Chondrocyte (in vitro differentiated cells): ENCODE measurements around the gene RTN4RL2. TPM values are rescaled to one million over a fixed set of nuclear protein-coding genes. Genes with fewer than 3 reads are reported as not detected.
A peak's percentile ranks its signal among the peaks of the same experiment; 100 is the strongest.

Experiments used
- DNase-seq: peaks from one replicate; pipeline ENCODE4 v3.0.0; 2021; ENCODE audit warnings: mixed read lengths, low spot score
- H3K27ac Mint-ChIP-seq: one replicate; pipeline ENCODE4 v1.8.0; 2021; ENCODE audit warnings: mild to moderate bottlenecking, moderate library complexity, mixed read lengths; ENCODE audit not compliant: unreplicated experiment
- H3K27me3 Mint-ChIP-seq: 2 replicates; pipeline ENCODE4 v1.8.0; 2021; ENCODE audit warnings: low read depth, mixed read lengths
- H3K36me3 Mint-ChIP-seq: 2 replicates; pipeline ENCODE4 v1.8.0; 2021; ENCODE audit warnings: low read depth, mixed read lengths
- H3K4me1 Mint-ChIP-seq: 2 replicates; pipeline ENCODE4 v1.8.0; 2021; ENCODE audit warnings: low read depth, mild to moderate bottlenecking, mixed read lengths
- H3K4me3 Mint-ChIP-seq: one replicate; pipeline ENCODE4 v1.8.0; 2021; ENCODE audit warnings: mild to moderate bottlenecking, moderate library complexity, mixed read lengths; ENCODE audit not compliant: unreplicated experiment
- H3K9me3 Mint-ChIP-seq: 2 replicates; pipeline ENCODE4 v1.8.0; 2021; ENCODE audit warnings: low read depth, mixed read lengths
- CTCF ChIP-seq: fragments of 200-600 bp; sonication (generic); IDR thresholded peaks from 2 replicates; pipeline ENCODE4 v1.5.0; 2021; ENCODE audit warnings: antibody characterized with exemption, mild to moderate bottlenecking, moderate library complexity
- total RNA-seq: library from RNA; stranded (reverse); gene quantifications from 3 replicates; pipeline ENCODE4 v1.2.1, GENCODE V29; 2021

RTN4RL2 gene
- total RNA-seq, 1 donor from 2014 or later = 0.57 TPM

GRCh38 chr11:57469268-57469667 lies 8.9 kb downstream of the RTN4RL2 start:
- H3K4me1 Mint-ChIP-seq = no peaks in the 10 kb centered on the region
- H3K27ac Mint-ChIP-seq = no peak overlapping the region
- no peak for TF ChIP-seq CTCF
- no peak for DNase-seq
- H3K4me3 Mint-ChIP-seq = no peak overlapping the region
- no peaks in the 10 kb centered on the region for H3K9me3 Mint-ChIP-seq
- H3K27me3 Mint-ChIP-seq = peaks cover 21% of the 10 kb centered on the region
- H3K36me3 Mint-ChIP-seq = no peaks in the 10 kb centered on the region

- DNase-seq = peak; percentile 51
- peaks cover 5% of the 10 kb centered on the region for H3K4me1 Mint-ChIP-seq
- H3K27ac Mint-ChIP-seq = no peak overlapping the region
- H3K4me3 Mint-ChIP-seq = no peak overlapping the region
- no peaks in the 10 kb centered on the region for H3K9me3 Mint-ChIP-seq
- H3K36me3 Mint-ChIP-seq = no peaks in the 10 kb centered on the region
- no peak for TF ChIP-seq CTCF
- H3K27me3 Mint-ChIP-seq = peaks cover 32% of the 10 kb centered on the region
These were observed 11.2 kb downstream of the RTN4RL2 start for GRCh38 chr11:57471496-57471895.

GRCh38 chr11:57473285-57473841 lies 13.0 kb downstream of the RTN4RL2 start:
- H3K9me3 Mint-ChIP-seq = no peaks in the 10 kb centered on the region
- H3K27ac Mint-ChIP-seq = no peak overlapping the region
- H3K27me3 Mint-ChIP-seq = peaks cover 42% of the 10 kb centered on the region
- H3K36me3 Mint-ChIP-seq = no peaks in the 10 kb centered on the region
- TF ChIP-seq CTCF = no peak
- no peak overlapping the region for H3K4me3 Mint-ChIP-seq
- H3K4me1 Mint-ChIP-seq = peaks cover 10% of the 10 kb centered on the region
- peak; percentile 29 for DNase-seq

- no peak for TF ChIP-seq CTCF
- H3K4me3 Mint-ChIP-seq = no peak overlapping the region
- DNase-seq = peak; percentile 61
- no peak overlapping the region for H3K27ac Mint-ChIP-seq
- no peaks in the 10 kb centered on the region for H3K9me3 Mint-ChIP-seq
- H3K4me1 Mint-ChIP-seq = peaks cover 10% of the 10 kb centered on the region
- no peaks in the 10 kb centered on the region for H3K36me3 Mint-ChIP-seq
- peaks cover 47% of the 10 kb centered on the region for H3K27me3 Mint-ChIP-seq
These were observed 13.9 kb downstream of the RTN4RL2 start for GRCh38 chr11:57474017-57474802.

GRCh38 chr11:57474803-57475115 lies 14.4 kb downstream of the RTN4RL2 start:
- no peak for TF ChIP-seq CTCF
- Mint-ChIP-seq H3K27ac (no peak overlapping the region), H3K4me1 (peaks cover 10% of the 10 kb centered on the region), H3K27me3 (peaks cover 53% of the 10 kb centered on the region), H3K9me3 (no peaks in the 10 kb centered on the region), H3K36me3 (no peaks in the 10 kb centered on the region), H3K4me3 (no peak overlapping the region)
- DNase-seq = peak; percentile 53
